Muscle layer of colon (tissue), 2 donors: ENCODE data around the gene SDHAF2.
"Not testable (repeated sequence)": the region's sequence is repeated elsewhere in the genome, so short reads cannot be mapped to it uniquely, and the experiment has no call there.

Source experiments
- H3K27ac ChIP-seq: one replicate; pipeline ENCODE4 v1.7.0; 2013; ENCODE audit warnings: low read depth, mild to moderate bottlenecking, low read length, moderate library complexity
- H3K27me3 ChIP-seq, 2 donors: one replicate each; pipeline ENCODE4 v1.7.0; 2013; ENCODE audit warnings: low read length in 2 of 2, mild to moderate bottlenecking in 2 of 2; ENCODE audit not compliant: insufficient read depth in 2 of 2, control insufficient read depth in 1 of 2
- H3K36me3 ChIP-seq: one replicate; pipeline ENCODE4 v1.7.0; 2013; ENCODE audit warnings: mild to moderate bottlenecking, low read length; ENCODE audit not compliant: insufficient read depth
- H3K4me1 ChIP-seq: one replicate; pipeline ENCODE4 v1.7.0; 2013; ENCODE audit warnings: mild to moderate bottlenecking, low read length; ENCODE audit not compliant: insufficient read depth
- H3K4me3 ChIP-seq, 2 donors: one replicate each; pipeline ENCODE4 v1.7.0; 2013; ENCODE audit warnings: low read length in 2 of 2, low read depth in 1 of 2, mild to moderate bottlenecking in 1 of 2, moderate library complexity in 1 of 2
- H3K9ac ChIP-seq: one replicate; pipeline ENCODE4 v1.7.0; 2013; ENCODE audit warnings: low read length
- H3K9me3 ChIP-seq: one replicate; pipeline ENCODE4 v1.7.0; 2013; ENCODE audit warnings: mild to moderate bottlenecking, low read length
- donor health status: abdominal sarcoma.
- donor health status: Adenocarcinoma of cecum.

The SDHAF2 gene

GRCh38 chr11:61430839-61431238, 915 bp downstream of the SDHAF2 start:
- H3K27me3 ChIP-seq, H3K27ac ChIP-seq, H3K9me3 ChIP-seq: not testable (repeated sequence)
- Histone ChIP-seq H3K9ac (peak overlapping the region; percentile 93), H3K4me3 (peak overlapping the region; percentile 38 to 95), H3K4me1 (peaks cover 36% of the 10 kb centered on the region), H3K36me3 (peaks cover 30% of the 10 kb centered on the region)

GRCh38 chr11:61437496-61437895, 7.6 kb downstream of the SDHAF2 start:
- no peak overlapping the region for H3K4me3 ChIP-seq
- no peaks in the 10 kb centered on the region for H3K27me3 ChIP-seq

GRCh38 chr11:61439615-61440014, 9.7 kb downstream of the SDHAF2 start:
- H3K9ac ChIP-seq, result no peak overlapping the region
- no peak overlapping the region for H3K4me3 ChIP-seq
- no peaks in the 10 kb centered on the region for H3K9me3 ChIP-seq
- H3K4me1 ChIP-seq, result peaks cover 6% of the 10 kb centered on the region
- H3K36me3 ChIP-seq, result peaks cover 40% of the 10 kb centered on the region
- no peak overlapping the region for H3K27ac ChIP-seq
- no peaks in the 10 kb centered on the region for H3K27me3 ChIP-seq

More at GRCh38 chr11:61437496-61437895, 7.6 kb downstream of the SDHAF2 start:
- Histone ChIP-seq H3K9ac (no peak overlapping the region), H3K27ac (no peak overlapping the region), H3K36me3 (peaks cover 28% of the 10 kb centered on the region), H3K9me3 (no peaks in the 10 kb centered on the region), H3K4me1 (peaks cover 6% of the 10 kb centered on the region)

DNA sequence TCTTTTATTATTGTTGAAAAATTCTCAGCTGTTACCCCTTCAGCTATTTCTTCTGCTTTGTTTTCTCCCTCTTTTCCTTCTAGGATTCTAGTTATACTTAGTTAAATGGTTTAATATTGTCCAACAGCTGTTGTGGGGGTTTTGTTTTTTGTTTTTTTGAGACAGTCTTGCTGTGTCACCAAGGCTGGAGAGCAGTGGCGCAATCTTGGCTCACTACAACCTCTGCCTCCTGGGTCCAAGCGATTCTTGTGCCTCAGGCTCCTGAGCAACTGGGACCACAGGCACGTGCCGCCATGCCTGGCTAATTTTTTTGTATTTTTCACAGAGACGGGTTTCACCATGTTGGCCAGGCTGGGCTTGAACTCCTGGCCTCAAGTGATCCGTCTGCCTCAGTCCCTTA, 12.7 kb downstream of the SDHAF2 start:
- no peaks in the 10 kb centered on the region for H3K27me3 ChIP-seq
- peaks cover 23% of the 10 kb centered on the region for H3K4me1 ChIP-seq
- no peak overlapping the region for H3K27ac ChIP-seq
- H3K9me3 ChIP-seq, result no peaks in the 10 kb centered on the region
- no peak overlapping the region for H3K9ac ChIP-seq
- H3K36me3 ChIP-seq, result peaks cover 42% of the 10 kb centered on the region
- H3K4me3 ChIP-seq, result no peak overlapping the region

- H3K9ac ChIP-seq, result no peak overlapping the region
- H3K27ac ChIP-seq, result no peak overlapping the region
- H3K4me3 ChIP-seq, result no peak overlapping the region
- peaks cover 50% of the 10 kb centered on the region for H3K4me1 ChIP-seq
- no peaks in the 10 kb centered on the region for H3K9me3 ChIP-seq
- H3K36me3 ChIP-seq, result peaks cover 25% of the 10 kb centered on the region
- no peaks in the 10 kb centered on the region for H3K27me3 ChIP-seq
Measured at GRCh38 chr11:61445516-61445915, 15.6 kb downstream of the SDHAF2 start.

GRCh38 chr11:61446211-61446651, 16.3 kb downstream of the SDHAF2 start:
- Histone ChIP-seq H3K9me3 (no peaks in the 10 kb centered on the region), H3K4me3 (no peak overlapping the region), H3K27ac (peak overlapping the region; percentile 53), H3K27me3 (no peaks in the 10 kb centered on the region), H3K4me1 (peaks cover 50% of the 10 kb centered on the region), H3K9ac (no peak overlapping the region), H3K36me3 (peaks cover 31% of the 10 kb centered on the region)

GRCh38 chr11:61447601-61448551, 18.0 kb downstream of the SDHAF2 start:
- H3K9me3 ChIP-seq, result no peaks in the 10 kb centered on the region
- peaks cover 50% of the 10 kb centered on the region for H3K4me1 ChIP-seq
- no peak overlapping the region for H3K9ac ChIP-seq
- H3K36me3 ChIP-seq, result peaks cover 28% of the 10 kb centered on the region
- no peaks in the 10 kb centered on the region for H3K27me3 ChIP-seq
- no peak overlapping the region for H3K4me3 ChIP-seq
- H3K27ac ChIP-seq, result peak overlapping the region; percentile 76

DNA sequence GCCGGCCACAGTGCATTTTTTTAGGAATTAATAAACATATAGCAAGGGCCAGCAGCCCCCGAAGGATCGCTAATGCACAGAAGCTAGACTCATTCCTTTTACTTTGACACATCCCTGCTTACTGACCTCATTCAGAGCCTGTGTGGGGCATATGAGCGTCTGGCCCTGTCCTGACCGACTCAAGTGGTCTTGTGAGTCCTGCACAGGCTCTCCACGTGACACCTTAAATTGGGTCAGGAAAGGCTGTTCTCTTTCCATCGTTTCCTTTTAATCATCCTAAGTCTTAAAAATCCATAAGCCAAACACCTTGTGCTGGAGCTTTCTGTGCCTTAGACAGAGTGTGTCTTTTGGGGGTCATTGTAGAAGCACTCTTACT, 18.6 kb downstream of the SDHAF2 start:
- no peak overlapping the region for H3K4me3 ChIP-seq
- H3K4me1 ChIP-seq, result peaks cover 53% of the 10 kb centered on the region
- H3K9me3 ChIP-seq, result no peaks in the 10 kb centered on the region
- H3K9ac ChIP-seq, result no peak overlapping the region
- H3K27ac ChIP-seq, result peak overlapping the region; percentile 74
- no peaks in the 10 kb centered on the region for H3K27me3 ChIP-seq
- peaks cover 22% of the 10 kb centered on the region for H3K36me3 ChIP-seq

DNA sequence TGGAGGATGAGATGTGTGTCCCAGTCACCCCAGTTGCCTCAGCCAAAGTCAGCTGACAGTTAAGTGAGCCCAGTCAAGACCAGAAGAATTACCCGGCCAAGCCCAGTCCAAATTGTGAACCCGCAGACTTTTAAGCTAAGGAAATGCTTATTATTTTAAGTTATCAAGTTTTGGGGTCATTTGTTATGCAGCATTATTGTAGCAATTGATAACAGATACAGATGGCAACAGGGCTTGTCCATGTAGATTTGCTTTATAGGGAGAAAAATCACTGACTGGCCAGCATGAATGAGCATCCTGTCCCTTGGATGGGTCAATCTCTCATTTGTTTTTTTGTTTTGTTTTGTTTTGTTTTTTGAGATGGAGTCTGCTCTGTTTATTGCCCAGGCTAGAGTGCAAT, 22.9 kb downstream of the SDHAF2 start:
- Histone ChIP-seq H3K27me3 (no peaks in the 10 kb centered on the region), H3K9me3 (no peaks in the 10 kb centered on the region), H3K4me1 (peaks cover 42% of the 10 kb centered on the region), H3K27ac (no peak overlapping the region), H3K4me3 (no peak overlapping the region), H3K36me3 (peaks cover 10% of the 10 kb centered on the region), H3K9ac (no peak overlapping the region)

DNA sequence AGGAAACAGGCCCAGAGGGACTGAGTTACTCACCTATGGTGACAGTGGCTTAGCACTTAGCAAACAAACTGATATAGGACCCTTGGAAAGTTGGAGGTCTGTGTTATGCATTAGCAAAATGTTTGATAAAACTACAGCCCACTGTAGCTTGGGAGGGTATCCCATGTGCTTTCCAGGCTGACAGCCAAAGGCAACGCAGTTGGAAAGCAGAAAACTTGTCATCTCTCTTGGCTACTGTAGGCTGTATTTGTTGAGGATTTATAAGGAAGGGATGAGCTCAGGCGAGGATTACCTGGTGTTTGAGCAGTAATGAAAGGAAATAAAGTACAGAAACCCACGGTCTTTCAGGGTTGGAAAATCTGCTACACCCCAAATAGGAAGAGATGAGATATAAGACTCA, 23.8 kb downstream of the SDHAF2 start:
- no peaks in the 10 kb centered on the region for H3K27me3 ChIP-seq
- peaks cover 10% of the 10 kb centered on the region for H3K36me3 ChIP-seq
- no peak overlapping the region for H3K4me3 ChIP-seq
- no peaks in the 10 kb centered on the region for H3K9me3 ChIP-seq
- H3K4me1 ChIP-seq, result peaks cover 34% of the 10 kb centered on the region
- H3K27ac ChIP-seq, result peak overlapping the region; percentile 59
- no peak overlapping the region for H3K9ac ChIP-seq

GRCh38 chr11:61454520-61454919, 24.6 kb downstream of the SDHAF2 start:
- Histone ChIP-seq H3K36me3 (peaks cover 10% of the 10 kb centered on the region), H3K27me3 (no peaks in the 10 kb centered on the region), H3K27ac (peak overlapping the region; percentile 15), H3K9ac (no peak overlapping the region), H3K9me3 (no peaks in the 10 kb centered on the region), H3K4me1 (peaks cover 25% of the 10 kb centered on the region), H3K4me3 (no peak overlapping the region)

DNA sequence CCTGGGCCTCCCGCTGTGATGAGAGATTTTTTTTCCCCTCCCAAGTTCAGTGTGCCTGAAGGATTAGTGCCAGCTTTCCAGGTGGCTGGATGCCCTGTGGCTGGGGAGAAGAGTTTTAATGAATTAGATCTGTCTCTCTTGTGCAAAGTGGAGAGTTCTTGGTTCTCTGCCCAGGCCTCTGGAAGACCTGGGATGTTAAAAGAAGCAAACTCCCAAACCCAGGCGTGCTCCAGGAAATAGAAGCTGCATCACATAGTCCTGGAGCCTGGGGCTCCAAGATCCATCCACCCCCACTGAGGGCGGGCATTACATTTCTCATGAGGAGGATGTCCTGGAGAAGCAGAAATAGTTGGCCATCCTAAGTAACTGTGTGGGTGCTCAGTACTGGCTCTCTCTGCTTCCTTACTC, 30.6 kb downstream of the SDHAF2 start:
- Histone ChIP-seq H3K27me3 (no peaks in the 10 kb centered on the region), H3K27ac (peak overlapping the region; percentile 78), H3K36me3 (no peaks in the 10 kb centered on the region), H3K4me1 (peaks cover 14% of the 10 kb centered on the region), H3K9me3 (no peaks in the 10 kb centered on the region), H3K9ac (no peak overlapping the region), H3K4me3 (no peak overlapping the region)
